ENCODE data around the gene ARGLU1.

DNA sequence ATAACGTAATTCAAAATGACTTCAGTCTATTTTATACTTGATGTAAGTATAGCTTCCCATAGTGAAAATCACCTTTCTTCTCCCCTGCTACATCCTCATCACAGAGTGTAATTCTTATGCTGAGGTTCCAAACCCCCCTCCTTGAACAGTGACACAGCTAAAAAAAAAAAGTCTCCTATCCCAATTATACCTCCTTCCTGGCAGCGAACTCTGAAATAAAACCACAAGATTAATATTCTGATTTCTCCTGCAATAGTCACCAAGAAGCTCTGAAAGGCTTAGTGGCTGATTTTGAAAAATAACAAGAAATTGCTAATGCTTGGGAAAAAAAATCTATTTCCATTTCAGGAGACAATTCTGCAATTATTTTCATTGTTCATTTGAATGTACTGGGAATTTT lies 68.8 kb downstream of the ARGLU1 start:
- TF ChIP-seq, protein P1, sequence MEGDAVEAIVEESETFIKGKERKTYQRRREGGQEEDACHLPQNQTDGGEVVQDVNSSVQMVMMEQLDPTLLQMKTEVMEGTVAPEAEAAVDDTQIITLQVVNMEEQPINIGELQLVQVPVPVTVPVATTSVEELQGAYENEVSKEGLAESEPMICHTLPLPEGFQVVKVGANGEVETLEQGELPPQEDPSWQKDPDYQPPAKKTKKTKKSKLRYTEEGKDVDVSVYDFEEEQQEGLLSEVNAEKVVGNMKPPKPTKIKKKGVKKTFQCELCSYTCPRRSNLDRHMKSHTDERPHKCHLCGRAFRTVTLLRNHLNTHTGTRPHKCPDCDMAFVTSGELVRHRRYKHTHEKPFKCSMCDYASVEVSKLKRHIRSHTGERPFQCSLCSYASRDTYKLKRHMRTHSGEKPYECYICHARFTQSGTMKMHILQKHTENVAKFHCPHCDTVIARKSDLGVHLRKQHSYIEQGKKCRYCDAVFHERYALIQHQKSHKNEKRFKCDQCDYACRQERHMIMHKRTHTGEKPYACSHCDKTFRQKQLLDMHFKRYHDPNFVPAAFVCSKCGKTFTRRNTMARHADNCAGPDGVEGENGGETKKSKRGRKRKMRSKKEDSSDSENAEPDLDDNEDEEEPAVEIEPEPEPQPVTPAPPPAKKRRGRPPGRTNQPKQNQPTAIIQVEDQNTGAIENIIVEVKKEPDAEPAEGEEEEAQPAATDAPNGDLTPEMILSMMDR (IDR thresholded peaks at IDR 0.05) = no peak
- TF ChIP-seq POLR2A (IDR thresholded peaks at IDR 0.05) = no peak
